Keratinocyte (primary cell): Measurements from ENCODE around the gene STEAP1B. TPM values are rescaled to one million over a fixed set of nuclear protein-coding genes. Genes with fewer than 3 reads are reported as not detected.

ENCODE experiments used
- DNase-seq: peaks from one replicate; pipeline ENCODE4 v3.0.0-alpha.2; 2011; ENCODE audit warnings: low read depth, missing footprints, low spot score
- FAIRE-seq: peaks from 2 replicates; lab custom pipeline; 2011; peaks lifted over from hg19 to GRCh38; lab: Jason Lieb, UNC
- H2AFZ ChIP-seq: 2 replicates; pipeline ENCODE4 v1.6.0; 2012; ENCODE audit warnings: low read length, control low read depth, inconsistent platforms; ENCODE audit not compliant: control insufficient read depth
- H3K27ac ChIP-seq: 2 replicates; pipeline ENCODE4 v1.5.1; 2011; ENCODE audit warnings: low read length; ENCODE audit not compliant: control insufficient read depth, insufficient read depth
- H3K27me3 ChIP-seq: 3 replicates; pipeline ENCODE4 v1.6.0; 2011; ENCODE audit warnings: low read length; ENCODE audit not compliant: control insufficient read depth, insufficient read depth; ENCODE audit errors: extremely low read depth
- H3K36me3 ChIP-seq, 2 experiments: 2 replicates in 1 of 2; 3 replicates in 1 of 2; pipeline ENCODE4 v1.5.1; 2011; ENCODE audit warnings: low read length in 2 of 2, mild to moderate bottlenecking in 1 of 2; ENCODE audit not compliant: control insufficient read depth in 2 of 2, insufficient read depth in 2 of 2; ENCODE audit errors: extremely low read depth in 1 of 2
- H3K4me1 ChIP-seq: 3 replicates; pipeline ENCODE4 v1.5.1; 2011; ENCODE audit warnings: low read length; ENCODE audit not compliant: control insufficient read depth, insufficient read depth; ENCODE audit errors: extremely low read depth
- H3K4me2 ChIP-seq: 3 replicates; pipeline ENCODE4 v1.6.0; 2011; ENCODE audit warnings: low read depth, low read length; ENCODE audit not compliant: control insufficient read depth, insufficient read depth; ENCODE audit errors: extremely low read depth
- H3K4me3 ChIP-seq, 3 experiments: fragments of 200-600 bp in 1 of 3; sonication (generic) in 1 of 3; 2 replicates in 2 of 3; 3 replicates in 1 of 3; pipeline ENCODE4 v1.5.1; 2011 to 2016; ENCODE audit warnings: low read length in 3 of 3, mild to moderate bottlenecking in 3 of 3, control low read depth in 2 of 3, inconsistent platforms in 1 of 3, low read depth in 1 of 3, mixed read lengths in 1 of 3, mixed run types in 1 of 3, moderate library complexity in 1 of 3; ENCODE audit not compliant: control insufficient read depth in 2 of 3, insufficient read depth in 2 of 3; ENCODE audit errors: extremely low read depth in 1 of 3
- H3K79me2 ChIP-seq: 2 replicates; pipeline ENCODE4 v1.6.0; 2012; ENCODE audit warnings: low read length; ENCODE audit not compliant: control insufficient read depth, insufficient read depth
- H3K9ac ChIP-seq: 3 replicates; pipeline ENCODE4 v1.6.0; 2011; ENCODE audit warnings: low read length; ENCODE audit not compliant: control insufficient read depth, insufficient read depth; ENCODE audit errors: extremely low read depth
- H3K9me1 ChIP-seq: 3 replicates; pipeline ENCODE4 v1.6.0; 2011; ENCODE audit warnings: low read length; ENCODE audit not compliant: control insufficient read depth, insufficient read depth; ENCODE audit errors: extremely low read depth
- H3K9me3 ChIP-seq: 2 replicates; pipeline ENCODE4 v1.5.1; 2012; ENCODE audit warnings: low read depth, low read length; ENCODE audit not compliant: control insufficient read depth
- H4K20me1 ChIP-seq: 3 replicates; pipeline ENCODE4 v1.6.0; 2011; ENCODE audit warnings: low read length; ENCODE audit not compliant: control insufficient read depth, insufficient read depth; ENCODE audit errors: extremely low read depth
- EZH2 ChIP-seq: IDR thresholded peaks from one replicate; pipeline ENCODE4 v1.6.1; 2012; ENCODE audit warnings: inconsistent platforms, mild to moderate bottlenecking, low read length, moderate library complexity
- dilution Hi-C: fragments of 300-500 bp; cut with MboI; formaldehyde crosslinking; loops from one replicate; pipeline ENCODE4 v1.7.0; 2020; ENCODE audit warnings: low sequenced_read_pairs; ENCODE audit not compliant: extremely low pct_ligation_motif_present
- polyA plus RNA-seq, 5 experiments: library from polyadenylated mRNA; depleted of rRNA in 3 of 5; stranded (reverse) in 3 of 5; stranded (forward) in 1 of 5; unstranded in 1 of 5; fragments of >200 nt; gene quantifications; 1 replicate in 1 of 5; 2 replicates in 3 of 5; 3 replicates in 1 of 5; pipeline versions ENCODE4 v1.2.1 to v1.2.3, GENCODE V29; 2011 to 2012; ENCODE audit warnings: missing spikeins in 2 of 5, low read depth in 1 of 5, low replicate concordance in 1 of 5
- TF ChIP-seq, protein P1 (sequence below), 3 experiments: IDR thresholded peaks in 1 of 3; conservative IDR thresholded peaks in 1 of 3; optimal IDR thresholded peaks in 1 of 3; 2 replicates in 2 of 3; 3 replicates in 1 of 3; pipeline versions ENCODE3 to v1.5.1; 2011; ENCODE audit warnings: low read length in 3 of 3, mild to moderate bottlenecking in 3 of 3, moderate library complexity in 2 of 3, control low read depth in 1 of 3, inconsistent platforms in 1 of 3; ENCODE audit not compliant: insufficient read depth in 2 of 3; ENCODE audit errors: extremely low read depth in 1 of 3

STEAP1B gene
- polyA plus RNA-seq, 1 donor (not counting 4 experiments of a cell fraction or from before 2014, with no cell fraction given) = 18.9 TPM

DNA sequence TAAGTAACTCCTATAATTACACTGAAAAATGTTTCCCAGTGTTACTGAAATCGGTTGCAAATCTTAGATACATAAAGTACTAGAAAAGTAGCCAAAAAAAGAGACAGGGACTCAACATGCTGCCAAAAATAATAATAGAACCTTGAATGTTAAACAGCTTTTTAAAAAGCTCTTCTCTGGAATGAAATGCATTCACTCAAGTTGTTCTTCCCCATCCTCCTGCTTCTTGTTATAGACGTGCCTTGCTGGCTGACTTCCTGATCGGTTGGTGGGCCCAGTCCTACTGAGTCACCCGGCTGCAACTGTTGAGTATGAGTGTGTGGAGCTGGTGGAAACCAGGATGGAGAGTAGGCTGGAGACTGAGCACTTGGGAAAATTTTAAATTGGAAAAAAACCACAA, 112.4 kb downstream of the STEAP1B start:
- Histone ChIP-seq H3K36me3 (no peaks in the 10 kb centered on the region), H3K9me1 (no peaks in the 10 kb centered on the region), H4K20me1 (no peaks in the 10 kb centered on the region), H3K4me1 (no peaks in the 10 kb centered on the region), H3K9me3 (no peaks in the 10 kb centered on the region), H3K27me3 (no peaks in the 10 kb centered on the region), H3K79me2 (no peaks in the 10 kb centered on the region), H3K9ac (no peak overlapping the region), H3K4me3 (no peak overlapping the region), H3K27ac (no peak overlapping the region), H3K4me2 (no peak overlapping the region), H2AFZ (no peak overlapping the region)
- TF ChIP-seq, protein P1, sequence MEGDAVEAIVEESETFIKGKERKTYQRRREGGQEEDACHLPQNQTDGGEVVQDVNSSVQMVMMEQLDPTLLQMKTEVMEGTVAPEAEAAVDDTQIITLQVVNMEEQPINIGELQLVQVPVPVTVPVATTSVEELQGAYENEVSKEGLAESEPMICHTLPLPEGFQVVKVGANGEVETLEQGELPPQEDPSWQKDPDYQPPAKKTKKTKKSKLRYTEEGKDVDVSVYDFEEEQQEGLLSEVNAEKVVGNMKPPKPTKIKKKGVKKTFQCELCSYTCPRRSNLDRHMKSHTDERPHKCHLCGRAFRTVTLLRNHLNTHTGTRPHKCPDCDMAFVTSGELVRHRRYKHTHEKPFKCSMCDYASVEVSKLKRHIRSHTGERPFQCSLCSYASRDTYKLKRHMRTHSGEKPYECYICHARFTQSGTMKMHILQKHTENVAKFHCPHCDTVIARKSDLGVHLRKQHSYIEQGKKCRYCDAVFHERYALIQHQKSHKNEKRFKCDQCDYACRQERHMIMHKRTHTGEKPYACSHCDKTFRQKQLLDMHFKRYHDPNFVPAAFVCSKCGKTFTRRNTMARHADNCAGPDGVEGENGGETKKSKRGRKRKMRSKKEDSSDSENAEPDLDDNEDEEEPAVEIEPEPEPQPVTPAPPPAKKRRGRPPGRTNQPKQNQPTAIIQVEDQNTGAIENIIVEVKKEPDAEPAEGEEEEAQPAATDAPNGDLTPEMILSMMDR (optimal IDR thresholded peaks at IDR 0.05 in 1 of 3, IDR thresholded peaks at IDR 0.05 in 1 of 3, conservative IDR thresholded peaks at IDR 0.05 in 1 of 3; ENCODE audit: extremely low read depth in 1 of 3, insufficient read depth in 2 of 3, low read length in 3 of 3) = no peak
- no peak for TF ChIP-seq EZH2
- FAIRE-seq (no peak), DNase-seq (no peak)
- dilution Hi-C loops = no loop called here

DNA sequence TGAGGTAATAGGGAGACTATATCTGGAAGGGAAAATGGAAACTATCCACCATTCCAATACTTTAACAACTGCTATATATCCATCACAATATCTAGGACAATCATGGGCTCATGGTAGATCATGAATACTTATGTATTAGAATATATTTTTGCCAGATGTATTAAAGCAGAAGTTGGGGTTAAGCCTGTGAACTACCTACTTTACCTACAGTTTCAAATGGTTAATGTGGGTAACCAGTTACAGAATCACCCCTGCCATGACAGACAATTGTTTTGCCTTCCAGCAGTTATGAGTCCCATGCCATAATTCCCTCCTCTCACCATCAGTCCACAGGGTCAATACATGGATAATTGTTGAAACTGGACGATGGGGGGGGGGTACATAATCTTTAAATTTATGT, 113.1 kb downstream of the STEAP1B start:
- Histone ChIP-seq H4K20me1 (no peaks in the 10 kb centered on the region), H2AFZ (no peak overlapping the region), H3K27me3 (no peaks in the 10 kb centered on the region), H3K9me3 (no peaks in the 10 kb centered on the region), H3K4me1 (no peaks in the 10 kb centered on the region), H3K79me2 (no peaks in the 10 kb centered on the region), H3K4me2 (no peak overlapping the region), H3K36me3 (no peaks in the 10 kb centered on the region), H3K9ac (no peak overlapping the region), H3K9me1 (no peaks in the 10 kb centered on the region), H3K4me3 (no peak overlapping the region), H3K27ac (no peak overlapping the region)
- dilution Hi-C loops = no loop called here
- no peak for TF ChIP-seq EZH2
- TF ChIP-seq, protein P1 (optimal IDR thresholded peaks at IDR 0.05 in 1 of 3, IDR thresholded peaks at IDR 0.05 in 1 of 3, conservative IDR thresholded peaks at IDR 0.05 in 1 of 3; ENCODE audit: extremely low read depth in 1 of 3, insufficient read depth in 2 of 3, low read length in 3 of 3) = no peak
- DNase-seq (no peak), FAIRE-seq (no peak)
